PC-3 (cell line): Measurements from ENCODE around the gene CASS4. TPM values are rescaled to one million over a fixed set of nuclear protein-coding genes. Genes with fewer than 3 reads are reported as not detected.

ENCODE experiments used
- ATAC-seq: fragments of 200-7000 bp; cut with Tn5 transposase; 2 replicates; pipeline ENCODE4 v1.9.1; 2020; ENCODE audit warnings: mild to moderate bottlenecking, moderate library complexity
- BruUV-seq: library from RNA; stranded (reverse); fragments of 400-500 nt; replicated peaks from 2 replicates; lab custom pipeline; 2021; lab: Mats Ljungman, UMichigan
- CTCF ChIA-PET: fragments of 300-600 bp; sonication (Branson Sonifier 250); formaldehyde crosslinking; loops from one replicate; lab custom pipeline; 2022; ENCODE audit warnings: antibody characterized with exemption; lab: Charles Lee
- POLR2A ChIA-PET: fragments of 300-600 bp; sonication (Branson Sonifier 250); formaldehyde crosslinking; loops from one replicate; lab custom pipeline; 2022; ENCODE audit warnings: antibody characterized with exemption; ENCODE audit not compliant: unreplicated experiment; lab: Charles Lee
- DNase-seq: peaks from one replicate; pipeline ENCODE4 v3.0.0-alpha.2; 2015
- H2AFZ ChIP-seq: fragments of 300-600 bp; sonication (generic); 2 replicates; pipeline ENCODE4 v1.6.0; 2016; ENCODE audit warnings: antibody characterized with exemption, low read length
- H3F3A ChIP-seq: fragments of 300-600 bp; sonication (generic); one replicate; pipeline ENCODE4 v1.6.0; 2017; ENCODE audit warnings: antibody characterized with exemption, low read length, control low read depth, mild to moderate bottlenecking; ENCODE audit not compliant: unreplicated experiment
- H3K27ac ChIP-seq: fragments of 300-600 bp; sonication (generic); 2 replicates; pipeline ENCODE4 v1.5.1; 2016; ENCODE audit warnings: mild to moderate bottlenecking, low read length
- H3K27me3 ChIP-seq: fragments of 300-600 bp; sonication (generic); 2 replicates; pipeline ENCODE4 v1.6.1; 2016; ENCODE audit warnings: low read length, mixed read lengths
- H3K36me3 ChIP-seq: fragments of 300-600 bp; sonication (generic); 2 replicates; pipeline ENCODE4 v1.6.1; 2016; ENCODE audit warnings: low read depth, mixed run types, low read length, mixed read lengths
- H3K4me1 ChIP-seq: fragments of 300-600 bp; sonication (generic); 2 replicates; pipeline ENCODE4 v1.5.1; 2016; ENCODE audit warnings: low read length; ENCODE audit not compliant: insufficient read depth
- H3K4me2 ChIP-seq: fragments of 300-600 bp; sonication (generic); 2 replicates; pipeline ENCODE4 v1.6.0; 2016; ENCODE audit warnings: low read length
- H3K4me3 ChIP-seq: fragments of 300-600 bp; sonication (generic); 2 replicates; pipeline ENCODE4 v1.5.1; 2016; ENCODE audit warnings: mild to moderate bottlenecking, low read length, mixed read lengths
- H3K79me2 ChIP-seq: fragments of 300-600 bp; sonication (generic); 2 replicates; pipeline ENCODE4 v1.6.1; 2017; ENCODE audit warnings: low read length, mixed read lengths
- H3K9ac ChIP-seq: fragments of 300-600 bp; sonication (generic); 2 replicates; pipeline ENCODE4 v1.6.0; 2016; ENCODE audit warnings: mild to moderate bottlenecking, low read length
- H3K9me2 ChIP-seq: fragments of 300-600 bp; sonication (generic); replicated peaks from 2 replicates; pipeline ENCODE4 v1.6.1; 2016; ENCODE audit warnings: mixed run types, low read length, mixed read lengths
- H3K9me3 ChIP-seq: fragments of 300-600 bp; sonication (generic); 2 replicates; pipeline ENCODE4 v1.6.1; 2016; ENCODE audit warnings: low read length, mixed read lengths
- H4K20me1 ChIP-seq: fragments of 300-600 bp; sonication (generic); 2 replicates; pipeline ENCODE4 v1.6.1; 2016; ENCODE audit warnings: low read length, mixed read lengths
- CTCF ChIP-seq: fragments of 300-600 bp; sonication (generic); conservative IDR thresholded peaks from 2 replicates; pipeline ENCODE4 v1.5.1; 2017; ENCODE audit warnings: antibody characterized with exemption, low read depth, mild to moderate bottlenecking, low read length
- EZH2 ChIP-seq: fragments of 300-600 bp; sonication (generic); IDR thresholded peaks from one replicate; pipeline ENCODE4 v1.6.1; 2017; ENCODE audit warnings: antibody characterized with exemption, mild to moderate bottlenecking, low read length; ENCODE audit not compliant: unreplicated experiment
- EZH2phosphoT487 ChIP-seq: fragments of 300-600 bp; sonication (generic); IDR thresholded peaks from 2 replicates; pipeline ENCODE4 v1.6.1; 2018; ENCODE audit warnings: mild to moderate bottlenecking, antibody characterized with exemption, low read length, borderline replicate concordance
- intact Hi-C: fragments of 100-400 bp; cut with micrococcal nuclease; formaldehyde crosslinking; loops from 2 replicates; pipeline ENCODE4 v1.9.0; 2023
- total RNA-seq: library from RNA; depleted of rRNA; stranded (reverse); fragments of >200 nt; gene quantifications from 2 replicates; pipeline ENCODE4 v1.2.3, GENCODE V29; 2014

CASS4 gene
- total RNA-seq, 1 experiment from 2014 or later, result 0.04 TPM

DNA sequence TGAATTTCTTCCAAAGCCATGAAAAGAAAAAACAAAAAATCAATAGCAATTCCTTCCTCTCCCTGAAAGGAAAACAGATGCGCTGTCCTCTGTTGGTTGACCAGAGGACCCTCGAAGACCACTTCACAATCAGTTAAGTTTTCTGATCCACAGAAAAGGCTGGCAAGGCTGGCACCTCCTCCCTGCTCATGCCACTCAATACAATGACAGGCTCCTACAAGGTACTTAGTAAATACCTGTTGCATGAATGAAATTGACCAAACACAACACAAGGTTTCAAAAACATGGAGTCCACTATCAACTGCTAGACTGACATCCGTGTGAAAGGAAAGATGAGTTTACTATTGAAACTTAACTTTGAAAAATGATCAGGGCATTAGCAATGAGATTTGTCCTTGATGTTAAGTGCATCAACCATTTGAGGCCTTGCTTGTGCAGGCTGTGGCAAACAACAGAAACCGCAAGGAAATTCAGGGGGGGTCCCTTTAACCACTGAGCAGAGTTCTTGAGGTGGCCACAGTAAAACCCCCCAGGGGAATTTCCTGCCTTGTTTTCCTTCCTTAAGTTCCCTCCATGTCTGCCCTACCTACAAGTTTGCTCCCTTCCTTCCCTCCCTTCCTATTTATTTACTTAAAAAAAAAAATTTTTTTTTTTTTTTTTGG lies 28.4 kb downstream of the CASS4 start:
- Histone ChIP-seq H3K9me2 (no peaks in the 10 kb centered on the region), H3K27ac (no peak overlapping the region), H3F3A (no peaks in the 10 kb centered on the region), H3K27me3 (no peaks in the 10 kb centered on the region), H4K20me1 (no peaks in the 10 kb centered on the region), H3K4me3 (no peak overlapping the region), H3K4me1 (no peaks in the 10 kb centered on the region), H3K4me2 (no peak overlapping the region), H3K79me2 (no peaks in the 10 kb centered on the region), H3K9me3 (no peaks in the 10 kb centered on the region), H2AFZ (no peak overlapping the region), H3K36me3 (no peaks in the 10 kb centered on the region), H3K9ac (no peak overlapping the region)
- no TSS peak for BruUV-seq
- no peak for TF ChIP-seq EZH2phosphoT487
- no peak for TF ChIP-seq EZH2
- TF ChIP-seq CTCF, result no peak
- DNase-seq (no peak), ATAC-seq (no peak)
- CTCF ChIA-PET, result no interaction called here
- POLR2A ChIA-PET, result no interaction called here
- intact Hi-C loops, result no loop called here

DNA sequence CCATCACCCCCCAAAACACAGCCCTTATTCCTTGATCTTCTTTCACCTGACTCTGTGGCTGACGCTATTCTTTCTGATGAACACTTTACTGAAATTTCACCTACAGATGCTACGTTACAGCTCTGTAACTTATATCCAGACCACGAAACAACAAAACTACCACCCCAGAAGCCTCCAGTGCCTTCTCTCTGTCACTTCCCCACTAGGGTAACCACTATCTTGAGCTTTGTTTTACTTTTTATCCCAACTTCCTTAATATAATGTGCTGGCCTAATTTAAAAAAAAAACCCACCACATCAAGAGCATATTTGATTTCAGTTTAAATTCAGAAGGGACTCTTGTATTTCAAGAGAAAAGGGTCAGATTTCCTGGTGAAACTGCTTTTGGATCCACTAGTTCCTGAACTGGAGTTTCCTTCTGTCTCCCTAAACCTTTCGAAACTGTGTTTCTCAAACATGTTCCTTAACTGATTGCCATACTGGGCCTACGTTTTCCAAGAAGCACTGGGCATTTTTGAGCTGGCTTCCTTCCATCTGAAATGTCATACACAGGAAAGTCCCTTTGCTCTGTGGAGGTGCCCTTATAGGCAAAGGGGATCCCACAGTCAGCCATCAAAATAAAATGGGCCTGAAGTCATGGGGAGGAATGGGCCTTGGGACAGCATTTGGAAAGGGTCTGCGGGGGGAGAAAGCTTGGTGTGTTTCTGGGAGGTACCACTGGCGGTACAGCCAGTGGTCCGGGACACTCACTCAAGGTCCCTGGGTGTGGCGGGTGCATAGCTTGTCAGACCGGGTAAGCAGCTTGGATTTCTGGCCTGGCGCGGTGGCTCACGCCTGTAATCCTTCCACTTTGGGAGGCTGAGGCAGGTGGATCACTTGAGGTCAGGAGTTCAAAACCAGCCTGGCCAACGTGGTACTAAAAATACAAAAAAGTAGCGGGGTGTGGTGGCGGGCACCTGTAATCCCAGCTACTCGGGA lies 30.6 kb downstream of the CASS4 start:
- Histone ChIP-seq H3K36me3 (no peaks in the 10 kb centered on the region), H3K9me2 (no peaks in the 10 kb centered on the region), H2AFZ (no peak overlapping the region), H3K4me1 (no peaks in the 10 kb centered on the region), H3K27me3 (no peaks in the 10 kb centered on the region), H3K9me3 (no peaks in the 10 kb centered on the region), H4K20me1 (no peaks in the 10 kb centered on the region), H3K27ac (no peak overlapping the region), H3K4me3 (no peak overlapping the region), H3K9ac (no peak overlapping the region), H3F3A (no peaks in the 10 kb centered on the region), H3K79me2 (no peaks in the 10 kb centered on the region), H3K4me2 (no peak overlapping the region)
- no peak for TF ChIP-seq EZH2phosphoT487
- no peak for TF ChIP-seq EZH2
- TF ChIP-seq CTCF, result no peak
- DNase-seq (no peak), ATAC-seq (no peak)
- POLR2A ChIA-PET, result no interaction called here
- CTCF ChIA-PET, result no interaction called here
- no TSS peak for BruUV-seq
- intact Hi-C loops, result no loop called here
